HL-60/S4 (cell line): ENCODE results near the gene ZP4.
"Not testable (repeated sequence)": the region's sequence is repeated elsewhere in the genome, so short reads cannot be mapped to it uniquely, and the experiment has no call there.

Source experiments
- in situ Hi-C: fragments of 300-500 bp; cut with MboI; formaldehyde crosslinking; loops from 2 replicates; pipeline ENCODE4 v1.14.3; 2022; ENCODE audit warnings: low sequenced_read_pairs

ZP4 gene

GRCh38 chr1:237877631-237878030, 13.1 kb downstream of the ZP4 start:
- in situ Hi-C loops = no loop called here

- in situ Hi-C loops = no loop called here
Measured at GRCh38 chr1:237875291-237875690, 15.4 kb downstream of the ZP4 start.

GRCh38 chr1:237873487-237874211, 17.1 kb downstream of the ZP4 start:
- in situ Hi-C loops = no loop called here

- in situ Hi-C loops = no loop called here
Measured at GRCh38 chr1:237868817-237869600, 21.7 kb downstream of the ZP4 start.

GRCh38 chr1:237867380-237867888, 23.3 kb downstream of the ZP4 start:
- in situ Hi-C loops = no loop called here

- in situ Hi-C loops = no loop called here
Measured at GRCh38 chr1:237864338-237865244, 26.1 kb downstream of the ZP4 start.

GRCh38 chr1:237863234-237863633, 27.5 kb downstream of the ZP4 start:
- in situ Hi-C loops = no loop called here

GRCh38 chr1:237861944-237862343, 28.8 kb downstream of the ZP4 start:
- in situ Hi-C loops = no loop called here

GRCh38 chr1:237858992-237859391, 31.7 kb downstream of the ZP4 start:
- in situ Hi-C loops = no loop called here

- in situ Hi-C loops = no loop called here
Measured at GRCh38 chr1:237857455-237857854, 33.3 kb downstream of the ZP4 start.

- in situ Hi-C loops = no loop called here
Measured at GRCh38 chr1:237852342-237852741, 38.4 kb downstream of the ZP4 start.

GRCh38 chr1:237851210-237851845, 39.4 kb downstream of the ZP4 start:
- in situ Hi-C loops = no loop called here

GRCh38 chr1:237843516-237843915, 47.2 kb downstream of the ZP4 start:
- in situ Hi-C loops = not testable (repeated sequence)

- in situ Hi-C loops = no loop called here
Measured at GRCh38 chr1:237841485-237841884, 49.2 kb downstream of the ZP4 start.

- in situ Hi-C loops = no loop called here
Measured at GRCh38 chr1:237838904-237839534, 51.7 kb downstream of the ZP4 start.

GRCh38 chr1:237838320-237838719, 52.4 kb downstream of the ZP4 start:
- in situ Hi-C loops = no loop called here

GRCh38 chr1:237834461-237834860, 56.3 kb downstream of the ZP4 start:
- in situ Hi-C loops = no loop called here

- in situ Hi-C loops = no loop called here
Measured at GRCh38 chr1:237834048-237834447, 56.7 kb downstream of the ZP4 start.

GRCh38 chr1:237832858-237833257, 57.9 kb downstream of the ZP4 start:
- in situ Hi-C loops = no loop called here
